Hematopoietic multipotent progenitor cell treated with erythropoietin and hydrocortisone succinate and interleukin-3 and kit ligand, for 4 days (in vitro differentiated cells): ENCODE data around the gene FER1L5.

Source experiments
- DNase-seq: peaks from one replicate; pipeline ENCODE4 v3.0.0-alpha.2; 2015

The FER1L5 gene

GRCh38 chr2:96753661-96754282, 111.2 kb downstream of the FER1L5 start:
- no peak for DNase-seq

GRCh38 chr2:96754317-96754716, 111.8 kb downstream of the FER1L5 start:
- DNase-seq, result no peak
